Astrocyte of the spinal cord (primary cell): ENCODE measurements around the gene CYB561A3.
A peak's percentile ranks its signal among the peaks of the same experiment; 100 is the strongest.

Experiments
- DNase-seq: peaks from one replicate; pipeline ENCODE4 v3.0.0; 2011; ENCODE audit warnings: low read depth, low spot score
- H3K4me3 ChIP-seq: 2 replicates; pipeline ENCODE4 v1.5.1; 2011; ENCODE audit warnings: low read depth, mild to moderate bottlenecking, low read length, moderate library complexity
- in situ Hi-C: cut with HindIII; loops from 2 replicates; pipeline ENCODE4 v1.10.0; 2017; ENCODE audit warnings: low sequenced_read_pairs
- TF ChIP-seq, protein P1 (sequence below): IDR thresholded peaks from 2 replicates; pipeline ENCODE4 v1.5.1; 2012; ENCODE audit warnings: low read depth, mild to moderate bottlenecking, low read length, inconsistent platforms

The CYB561A3 gene

DNA sequence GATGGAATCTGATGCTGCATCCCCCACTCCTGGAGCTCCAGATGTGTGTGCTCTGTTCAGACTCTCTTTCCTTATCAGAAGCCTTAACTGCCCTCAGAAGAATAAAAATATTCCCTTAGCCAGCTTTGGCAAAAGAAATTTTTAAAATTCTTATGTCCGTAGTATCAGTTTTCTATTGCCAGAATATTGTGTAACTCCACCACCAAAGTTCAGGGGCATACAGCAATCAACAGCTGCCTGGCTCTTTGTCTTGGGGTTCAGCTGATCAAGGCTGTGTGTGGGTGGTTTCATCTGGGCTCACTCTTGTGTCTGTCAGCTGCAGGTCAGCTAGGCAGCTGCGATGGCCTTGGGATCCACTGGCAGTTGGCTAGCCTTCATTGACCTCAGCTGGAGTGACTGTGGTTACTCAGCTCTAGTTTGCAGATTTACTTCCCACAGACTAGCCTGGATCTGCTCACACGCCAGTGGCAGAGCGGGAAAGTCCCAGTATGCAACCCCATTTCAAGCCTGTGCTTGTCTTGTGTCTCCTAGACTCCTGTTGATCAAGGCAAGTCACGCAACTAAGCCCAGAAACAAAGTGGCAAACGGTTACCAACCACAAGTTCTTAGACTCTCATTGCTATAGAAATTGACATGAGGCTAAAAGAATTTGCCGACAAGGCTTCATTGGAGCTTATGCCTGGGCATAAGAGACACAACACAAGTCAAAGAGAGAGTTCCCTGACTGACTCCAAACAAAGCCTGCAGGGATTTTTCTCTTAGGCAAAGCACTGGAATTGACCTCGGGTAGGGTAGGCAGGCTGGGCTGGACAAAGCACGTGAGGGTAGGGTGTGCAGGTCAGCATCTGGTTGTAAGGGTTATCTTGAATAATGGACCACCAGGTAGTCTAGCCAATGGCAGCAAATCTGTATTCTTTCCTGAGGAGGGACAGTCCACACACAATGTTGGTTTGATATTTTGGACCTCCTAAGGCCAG is 8.0 kb upstream of the CYB561A3 start:
- in situ Hi-C loops, result no loop called here
- DNase-seq, result peak; percentile 69
- H3K4me3 ChIP-seq, result no peak overlapping the region
- TF ChIP-seq, protein P1, sequence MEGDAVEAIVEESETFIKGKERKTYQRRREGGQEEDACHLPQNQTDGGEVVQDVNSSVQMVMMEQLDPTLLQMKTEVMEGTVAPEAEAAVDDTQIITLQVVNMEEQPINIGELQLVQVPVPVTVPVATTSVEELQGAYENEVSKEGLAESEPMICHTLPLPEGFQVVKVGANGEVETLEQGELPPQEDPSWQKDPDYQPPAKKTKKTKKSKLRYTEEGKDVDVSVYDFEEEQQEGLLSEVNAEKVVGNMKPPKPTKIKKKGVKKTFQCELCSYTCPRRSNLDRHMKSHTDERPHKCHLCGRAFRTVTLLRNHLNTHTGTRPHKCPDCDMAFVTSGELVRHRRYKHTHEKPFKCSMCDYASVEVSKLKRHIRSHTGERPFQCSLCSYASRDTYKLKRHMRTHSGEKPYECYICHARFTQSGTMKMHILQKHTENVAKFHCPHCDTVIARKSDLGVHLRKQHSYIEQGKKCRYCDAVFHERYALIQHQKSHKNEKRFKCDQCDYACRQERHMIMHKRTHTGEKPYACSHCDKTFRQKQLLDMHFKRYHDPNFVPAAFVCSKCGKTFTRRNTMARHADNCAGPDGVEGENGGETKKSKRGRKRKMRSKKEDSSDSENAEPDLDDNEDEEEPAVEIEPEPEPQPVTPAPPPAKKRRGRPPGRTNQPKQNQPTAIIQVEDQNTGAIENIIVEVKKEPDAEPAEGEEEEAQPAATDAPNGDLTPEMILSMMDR, result no peak

- DNase-seq, result no peak
- H3K4me3 ChIP-seq, result no peak overlapping the region
- TF ChIP-seq, protein P1, result no peak
- in situ Hi-C loops, result no loop called here
These were observed 7.0 kb upstream of the CYB561A3 start for GRCh38 chr11:61368646-61369045.

GRCh38 chr11:61367406-61367805 is 5.7 kb upstream of the CYB561A3 start:
- TF ChIP-seq, protein P1, result no peak
- in situ Hi-C loops, result no loop called here
- DNase-seq, result no peak
- H3K4me3 ChIP-seq, result no peak overlapping the region

DNA sequence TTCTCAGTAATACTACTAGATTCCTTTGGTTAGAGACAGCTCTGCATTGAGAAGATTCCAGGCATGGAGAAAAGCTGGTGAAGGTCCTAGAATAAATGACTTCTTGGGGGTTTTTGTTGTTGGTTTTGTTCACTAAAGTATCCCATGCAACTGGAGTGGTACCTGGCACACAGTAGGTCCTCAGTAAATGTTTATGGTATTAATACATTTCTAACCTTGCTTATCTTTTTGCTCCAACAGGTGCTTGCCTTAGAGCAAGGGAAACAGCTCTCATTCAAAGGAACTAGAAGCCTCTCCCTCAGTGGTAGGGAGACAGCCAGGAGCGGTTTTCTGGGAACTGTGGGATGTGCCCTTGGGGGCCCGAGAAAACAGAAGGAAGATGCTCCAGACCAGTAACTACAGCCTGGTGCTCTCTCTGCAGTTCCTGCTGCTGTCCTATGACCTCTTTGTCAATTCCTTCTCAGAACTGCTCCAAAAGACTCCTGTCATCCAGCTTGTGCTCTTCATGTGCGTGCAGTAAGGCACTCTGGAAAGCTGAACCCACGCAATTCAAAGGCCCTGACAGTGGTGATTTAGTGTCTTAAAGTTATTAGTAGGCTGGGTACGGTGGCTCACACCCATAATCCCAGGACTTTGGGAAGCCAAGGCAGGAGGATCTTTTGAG is 2.5 kb upstream of the CYB561A3 start:
- H3K4me3 ChIP-seq, result no peak overlapping the region
- TF ChIP-seq, protein P1, result no peak
- in situ Hi-C loops, result no loop called here
- DNase-seq, result no peak

DNA sequence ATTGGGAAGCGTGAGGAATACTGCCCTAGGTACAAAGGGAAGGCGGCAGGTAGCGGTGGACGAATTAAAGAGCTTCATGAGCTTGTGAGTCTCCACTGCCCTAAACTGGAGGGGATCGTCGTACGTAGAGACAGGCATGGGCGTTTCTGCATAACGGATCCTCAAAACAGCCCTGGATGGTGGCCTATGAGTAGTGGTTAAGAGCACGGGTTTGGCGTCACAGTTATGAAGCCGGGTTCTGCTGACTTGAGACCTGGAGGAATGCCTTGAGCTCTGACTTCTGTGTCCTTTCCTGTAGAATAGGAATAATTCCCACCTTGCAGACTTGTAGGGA is 827 bp upstream of the CYB561A3 start:
- peak; percentile 47 for DNase-seq

GRCh38 chr11:61361237-61361740 is 393 bp downstream of the CYB561A3 start:
- TF ChIP-seq, protein P1, result no peak
- in situ Hi-C loops, result no loop called here
- DNase-seq, result no peak
- peak overlapping the region; percentile 75 for H3K4me3 ChIP-seq

More for the DNA sequence above, 827 bp upstream of the CYB561A3 start:
- in situ Hi-C loops, result no loop called here
- TF ChIP-seq, protein P1, result no peak
- peak overlapping the region; percentile 75 for H3K4me3 ChIP-seq
